IMR-90 (cell line): Measurements from ENCODE around the gene TSN. TPM values are rescaled to one million over a fixed set of nuclear protein-coding genes. Genes with fewer than 3 reads are reported as not detected.
A peak's percentile ranks its signal among the peaks of the same experiment; 100 is the strongest.

Source experiments
- ATAC-seq: fragments of 200-7000 bp; cut with Tn5 transposase; 2 replicates; pipeline ENCODE4 v1.9.1; 2020; ENCODE audit warnings: low read depth, mild to moderate bottlenecking, moderate library complexity
- BruUV-seq: library from RNA; stranded (reverse); fragments of 400-500 nt; replicated peaks from 2 replicates; lab custom pipeline; 2021; lab: Mats Ljungman, UMichigan
- CTCF ChIA-PET: fragments of 300-600 bp; formaldehyde crosslinking; extraction: SDS; loops from one replicate; lab custom pipeline; 2021; ENCODE audit warnings: antibody characterized with exemption; lab: Yijun Ruan, JAX
- POLR2A ChIA-PET: fragments of 300-600 bp; sonication (Branson Sonifier 250); formaldehyde crosslinking; loops from one replicate; lab custom pipeline; 2022; ENCODE audit warnings: antibody characterized with exemption; ENCODE audit not compliant: unreplicated experiment; lab: Charles Lee
- DNase-seq: peaks from one replicate; pipeline ENCODE4 v3.0.0; 2013
- H2AFZ ChIP-seq: replicated peaks from 2 replicates; pipeline ENCODE3; 2013; ENCODE audit warnings: low read length, mild to moderate bottlenecking; ENCODE audit not compliant: poor library complexity
- H2AK5ac ChIP-seq: 2 replicates; pipeline ENCODE4 v1.6.1; 2013; ENCODE audit warnings: low read depth, low read length, inconsistent platforms
- H2AK9ac ChIP-seq: replicated peaks from 2 replicates; pipeline ENCODE3; 2013; ENCODE audit warnings: mild to moderate bottlenecking, low read depth, low read length, moderate library complexity; ENCODE audit not compliant: poor library complexity
- H2BK120ac ChIP-seq: 2 replicates; pipeline ENCODE4 v1.6.1; 2013; ENCODE audit warnings: low read depth, low read length, inconsistent platforms
- H2BK15ac ChIP-seq: 3 replicates; pipeline ENCODE4 v1.6.1; 2013; ENCODE audit warnings: low read depth, low read length, inconsistent platforms
- H2BK20ac ChIP-seq: 2 replicates; pipeline ENCODE4 v1.6.1; 2013; ENCODE audit warnings: low read depth, mild to moderate bottlenecking, inconsistent platforms, low read length, moderate library complexity
- H2BK5ac ChIP-seq: 2 replicates; pipeline ENCODE4 v1.6.1; 2013; ENCODE audit warnings: mild to moderate bottlenecking, low read depth, low read length, inconsistent platforms; ENCODE audit not compliant: poor library complexity, severe bottlenecking
- H3K14ac ChIP-seq: replicated peaks from 2 replicates; pipeline ENCODE4 v1.6.1; 2013; ENCODE audit warnings: low read depth, low read length, inconsistent platforms
- H3K18ac ChIP-seq: 2 replicates; pipeline ENCODE4 v1.6.1; 2013; ENCODE audit warnings: low read depth, low read length, control low read depth
- H3K23ac ChIP-seq: 2 replicates; pipeline ENCODE4 v1.6.1; 2013; ENCODE audit warnings: low read depth, low read length, inconsistent platforms
- H3K27ac ChIP-seq: 2 replicates; pipeline ENCODE4 v1.5.1; 2013; ENCODE audit warnings: mild to moderate bottlenecking, control low read depth, low read length; ENCODE audit not compliant: insufficient read depth
- H3K27me3 ChIP-seq: 2 replicates; pipeline ENCODE4 v1.6.1; 2013; ENCODE audit warnings: low read length; ENCODE audit not compliant: control insufficient read depth, insufficient read depth
- H3K36me3 ChIP-seq: 2 replicates; pipeline ENCODE4 v1.6.1; 2013; ENCODE audit warnings: low read length, mixed read lengths; ENCODE audit not compliant: control insufficient read depth, insufficient read depth
- H3K4ac ChIP-seq: 2 replicates; pipeline ENCODE4 v1.6.1; 2013; ENCODE audit warnings: low read depth, low read length, inconsistent platforms
- H3K4me1 ChIP-seq: 2 replicates; pipeline ENCODE4 v1.6.1; 2013; ENCODE audit warnings: low read length, mixed read lengths; ENCODE audit not compliant: control insufficient read depth, insufficient read depth
- H3K4me2 ChIP-seq: 2 replicates; pipeline ENCODE4 v1.6.1; 2013; ENCODE audit warnings: low read depth, mild to moderate bottlenecking, control low read depth, low read length, moderate library complexity
- H3K4me3 ChIP-seq: 2 replicates; pipeline ENCODE4 v1.5.1; 2013; ENCODE audit warnings: low read depth, mild to moderate bottlenecking, control low read depth, low read length, moderate library complexity; ENCODE audit not compliant: insufficient read depth
- H3K56ac ChIP-seq: 2 replicates; pipeline ENCODE4 v1.6.1; 2013; ENCODE audit warnings: low read length, inconsistent platforms; ENCODE audit not compliant: insufficient read depth; ENCODE audit errors: extremely low read depth
- H3K79me1 ChIP-seq, 2 experiments: 2 replicates each; pipeline ENCODE4 v1.6.1; 2013; ENCODE audit warnings: low read length in 2 of 2, inconsistent platforms in 1 of 2, low read depth in 1 of 2
- H3K9ac ChIP-seq: 2 replicates; pipeline ENCODE4 v1.6.1; 2013; ENCODE audit warnings: low read depth, low read length, control low read depth
- H3K9me1 ChIP-seq: 2 replicates; pipeline ENCODE4 v1.6.1; 2013; ENCODE audit warnings: low read length, inconsistent platforms; ENCODE audit not compliant: insufficient read depth
- H3K9me3 ChIP-seq: 2 replicates; pipeline ENCODE4 v1.6.1; 2013; ENCODE audit warnings: low read length; ENCODE audit not compliant: control insufficient read depth, insufficient read depth
- H4K20me1 ChIP-seq: 2 replicates; pipeline ENCODE4 v1.6.1; 2013; ENCODE audit warnings: low read length, inconsistent platforms; ENCODE audit not compliant: insufficient read depth
- H4K5ac ChIP-seq: 2 replicates; pipeline ENCODE4 v1.6.1; 2013; ENCODE audit warnings: mild to moderate bottlenecking, low read depth, low read length, control low read depth
- H4K8ac ChIP-seq, 2 experiments: 2 replicates each; pipeline ENCODE4 v1.6.1; 2013; ENCODE audit warnings: low read depth in 2 of 2, low read length in 2 of 2, control low read depth in 1 of 2, inconsistent platforms in 1 of 2
- H4K91ac ChIP-seq: 2 replicates; pipeline ENCODE4 v1.6.1; 2013; ENCODE audit warnings: low read depth, low read length, inconsistent platforms; ENCODE audit not compliant: insufficient read depth
- FOS ChIP-seq: fragments of 150-350 bp; IDR thresholded peaks from 2 replicates; pipeline ENCODE4 v1.6.1; 2016; ENCODE audit warnings: low read depth, low read length
- RCOR1 ChIP-seq: IDR thresholded peaks from 2 replicates; pipeline ENCODE4 v1.6.1; 2012; ENCODE audit warnings: mild to moderate bottlenecking, low read length, improper control_type of control experiment; ENCODE audit not compliant: insufficient replicate concordance
- WGBS, 2 experiments: methylation state at CpG; one replicate each; pipeline versions ENCODE4 v1.1.5 to v1.1.7; 2013; ENCODE audit warnings: missing lambda C conversion rate in 2 of 2; ENCODE audit not compliant: insufficient read length in 1 of 2; ENCODE audit errors: extremely low coverage in 2 of 2; 5-methylcytosine and 5-hydroxymethylcytosine counted together
- dilution Hi-C: fragments of 300-500 bp; cut with HindIII; formaldehyde crosslinking; loops from one replicate; pipeline ENCODE4 v1.14.3; 2018; ENCODE audit warnings: low sequenced_read_pairs; ENCODE audit not compliant: unreplicated experiment
- in situ Hi-C: fragments of 300-500 bp; cut with MboI; formaldehyde crosslinking; loops from 3 replicates; pipeline ENCODE4 v1.14.3; 2019; ENCODE audit warnings: low sequenced_read_pairs, inconsistent platforms, mixed read lengths
- intact Hi-C: fragments of 100-400 bp; cut with micrococcal nuclease; formaldehyde crosslinking; loops from 2 replicates; pipeline ENCODE4 v1.10.0; 2022
- polyA plus RNA-seq, 3 experiments: library from polyadenylated mRNA; depleted of rRNA; stranded (reverse); fragments of >200 nt; gene quantifications; 2 replicates each; pipeline ENCODE4 v1.2.3, GENCODE V29; 2012; ENCODE audit warnings: low replicate concordance in 1 of 3
- total RNA-seq: library from RNA; depleted of rRNA; stranded (reverse); fragments of >200 nt; gene quantifications from 2 replicates; pipeline ENCODE4 v1.2.3, GENCODE V29; 2012

TSN gene
- total and polyA plus RNA-seq, 2 of the 4 experiments (the other 2 are of a cell fraction): 31.0 to 56.3 TPM

DNA sequence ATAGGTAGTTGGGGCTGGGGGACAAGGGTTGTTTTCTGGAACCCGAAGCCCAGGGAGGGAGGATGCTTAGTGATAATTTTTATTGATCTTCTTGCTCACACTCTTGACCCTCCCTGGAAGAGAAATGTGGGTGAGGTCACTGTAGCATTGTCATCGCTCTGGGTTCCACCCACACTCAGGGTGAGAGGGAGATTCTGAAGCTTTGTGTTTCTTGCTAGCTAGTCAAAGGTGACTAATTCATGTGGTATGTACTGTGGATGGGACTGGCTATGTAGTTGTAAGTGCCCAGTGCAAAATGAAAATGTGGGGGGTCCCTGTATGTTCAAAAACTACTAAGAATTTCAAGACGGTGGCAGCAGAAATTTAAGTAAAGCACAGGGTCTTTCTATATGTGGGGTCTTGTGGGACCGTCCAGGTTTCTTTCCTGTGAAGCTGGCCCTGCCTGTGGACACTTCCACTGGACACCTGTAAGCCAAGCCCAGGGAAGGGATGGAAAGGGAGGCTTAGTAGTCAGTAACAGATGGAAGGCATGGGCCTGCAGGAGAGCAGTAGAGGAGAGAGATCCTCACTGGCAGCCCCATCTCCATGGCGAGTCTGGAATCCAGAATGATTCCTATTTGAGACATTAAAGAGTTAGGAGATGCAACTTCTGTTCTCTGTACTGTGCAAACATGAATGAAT is 35.0 kb downstream of the TSN start:
- H2BK15ac ChIP-seq: no peak overlapping the region
- no peak overlapping the region for H2BK5ac ChIP-seq
- intact Hi-C loops (no loop called here), in situ Hi-C loops (no loop called here), dilution Hi-C loops (no loop called here)
- H2AK9ac ChIP-seq: no peak overlapping the region
- H3K4me2 ChIP-seq: no peak overlapping the region
- WGBS, 2 experiments: 86% methylated on average over 1 of the region's 5 CpGs; no CpG with 5 or more reads in 1 of the 2 experiments
- no peaks in the 10 kb centered on the region for H3K79me1 ChIP-seq
- ChIA-PET POLR2A (no interaction called here), CTCF (no interaction called here)
- H3K23ac ChIP-seq: no peak overlapping the region
- H4K8ac ChIP-seq: no peak overlapping the region
- H3K56ac ChIP-seq: no peak overlapping the region
- no peak overlapping the region for H3K27ac ChIP-seq
- BruUV-seq: no TSS peak
- no peak overlapping the region for H2AFZ ChIP-seq
- no peak overlapping the region for H3K4ac ChIP-seq
- H4K91ac ChIP-seq: no peak overlapping the region
- ATAC-seq (peak; percentile 94), DNase-seq (peak; percentile 92)
- no peak overlapping the region for H3K9ac ChIP-seq
- H2BK20ac ChIP-seq: no peak overlapping the region; the same call in 1 of the 2 replicates
- H3K9me1 ChIP-seq: no peaks in the 10 kb centered on the region
- H3K27me3 ChIP-seq: peaks cover 2% of the 10 kb centered on the region
- H3K18ac ChIP-seq: no peak overlapping the region
- H3K4me3 ChIP-seq: no peak overlapping the region
- H3K4me1 ChIP-seq: no peaks in the 10 kb centered on the region
- no peak overlapping the region for H4K5ac ChIP-seq
- no peak overlapping the region for H2AK5ac ChIP-seq
- H2BK120ac ChIP-seq: no peak overlapping the region
- H3K14ac ChIP-seq: no peak overlapping the region
- TF ChIP-seq FOS: peak; percentile 38; the same call in 1 of the 2 replicates
- TF ChIP-seq RCOR1: no peak
- H3K9me3 ChIP-seq: no peaks in the 10 kb centered on the region
- H4K20me1 ChIP-seq: no peaks in the 10 kb centered on the region
- no peaks in the 10 kb centered on the region for H3K36me3 ChIP-seq
